ENCODE results near the gene LRRC37B.
"Not testable (repeated sequence)": the region's sequence is repeated elsewhere in the genome, so short reads cannot be mapped to it uniquely, and the experiment has no call there.

LRRC37B gene

DNA sequence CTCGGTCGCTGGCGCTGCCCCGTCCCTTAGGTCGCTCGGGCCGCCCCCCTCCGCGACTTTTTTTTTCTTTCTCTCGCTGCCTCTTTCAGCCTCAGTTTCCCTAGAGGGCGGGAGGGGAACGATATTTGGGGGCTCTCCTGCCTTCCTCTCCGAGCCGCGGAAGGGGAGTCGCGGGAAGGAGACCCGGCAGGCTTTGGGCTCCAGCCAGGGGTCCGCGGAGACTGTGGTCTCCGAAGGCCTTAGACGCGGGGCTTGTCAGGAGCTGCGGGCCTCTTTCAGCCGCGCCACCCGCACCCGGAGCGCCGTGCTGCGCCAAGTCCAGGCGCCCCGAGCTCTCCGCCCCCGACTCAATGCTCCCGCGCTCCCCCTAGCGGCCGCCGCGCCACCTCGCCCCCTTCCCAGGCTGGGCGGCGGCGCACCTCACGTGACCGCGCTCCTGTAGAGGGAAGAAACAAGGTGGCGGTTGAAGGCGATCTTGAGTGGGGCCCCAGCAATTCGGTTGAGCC is at the start of gene LRRC37B:
TSS of gene LRRC37B (plus strand) at position 427 of the 506 bp plus-strand sequence. CDS start 14,010 bp downstream, outside the sequence.
- DNase-seq, result peak; percentile 50 to 83

- DNase-seq, result not testable (repeated sequence)
Observed at GRCh38 chr17:31964131-31964530, 43.1 kb upstream of the LRRC37B start.

GRCh38 chr17:31967648-31968047 is 39.5 kb upstream of the LRRC37B start:
- no peak for DNase-seq

DNA sequence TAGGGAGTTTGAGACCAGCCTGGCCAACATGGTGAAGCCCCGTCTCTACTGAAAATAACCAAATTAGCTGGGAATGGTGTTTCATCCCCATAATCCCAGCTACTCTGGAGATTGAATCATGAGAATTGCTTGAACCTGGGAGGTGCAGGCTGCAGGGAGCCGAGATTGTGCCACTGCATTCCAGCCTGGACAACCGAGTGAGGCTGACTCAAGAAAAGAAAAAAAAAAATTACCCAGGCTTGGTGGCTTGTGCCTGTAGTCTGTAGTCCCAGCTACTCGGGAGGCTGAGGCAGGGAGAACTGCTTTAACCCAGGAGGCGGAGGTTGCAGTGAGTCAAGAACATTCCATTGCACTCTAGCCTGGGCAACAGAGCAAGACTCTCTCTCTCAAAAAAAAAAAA is 36.8 kb upstream of the LRRC37B start:
- DNase-seq, result not testable (repeated sequence)

DNA sequence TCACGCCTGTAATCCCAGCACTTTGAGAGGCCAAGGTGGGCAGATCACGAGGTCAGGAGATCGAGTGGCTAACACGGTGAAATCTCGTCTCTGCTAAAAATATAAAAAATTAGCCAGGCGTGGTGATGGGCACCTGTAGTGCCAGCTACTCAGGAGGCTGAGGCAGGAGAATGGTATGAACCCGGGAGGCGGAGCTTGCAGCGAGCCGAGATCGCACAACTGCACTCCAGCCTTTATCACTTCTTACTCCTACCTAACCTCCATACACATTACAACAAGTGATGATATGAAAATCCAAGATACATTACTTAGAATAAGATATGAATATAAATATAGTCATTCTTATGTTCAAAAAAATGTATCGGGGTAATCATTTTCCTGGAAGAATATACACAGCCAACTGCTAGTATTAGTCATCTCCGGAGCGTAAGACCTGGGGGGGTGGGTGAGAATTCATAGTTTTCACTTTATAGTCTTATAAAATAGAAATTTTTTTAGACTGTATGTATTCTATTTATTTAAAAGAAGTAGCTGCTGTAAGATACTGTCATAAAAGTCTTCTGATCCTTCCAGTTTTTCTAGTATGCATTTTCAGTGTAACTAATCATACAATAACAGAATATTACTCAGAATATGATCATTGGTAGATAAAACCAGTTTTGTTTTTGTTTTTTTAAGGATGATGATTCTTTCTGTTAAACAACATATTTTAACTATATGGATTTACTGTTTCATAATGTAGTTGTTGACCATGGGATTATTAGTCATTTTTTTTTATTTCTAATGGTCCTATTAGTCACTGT is 32.7 kb upstream of the LRRC37B start:
- not testable (repeated sequence) for DNase-seq

DNA sequence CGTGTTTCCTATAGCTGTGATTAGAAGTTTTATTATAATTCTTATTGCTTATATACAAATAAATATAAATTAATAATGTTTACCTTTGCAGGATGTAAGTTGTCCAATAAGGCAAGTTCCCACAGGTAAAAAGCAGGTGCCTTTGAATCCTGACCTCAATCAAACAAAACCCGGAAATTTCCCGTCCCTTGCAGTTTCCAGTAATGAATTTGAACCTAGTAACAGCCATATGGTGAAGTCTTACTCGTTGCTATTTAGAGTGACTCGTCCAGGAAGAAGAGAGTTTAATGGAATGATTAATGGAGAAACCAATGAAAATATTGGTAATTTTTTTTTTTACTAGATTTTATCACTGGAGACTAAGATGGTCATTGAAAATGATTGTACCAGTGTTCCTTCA is 31.8 kb upstream of the LRRC37B start:
- DNase-seq, result not testable (repeated sequence)

GRCh38 chr17:31991821-31992220 is 15.4 kb upstream of the LRRC37B start:
- DNase-seq, result not testable (repeated sequence)

- no peak for DNase-seq
Observed at GRCh38 chr17:31997005-31997404, 10.2 kb upstream of the LRRC37B start.

DNA sequence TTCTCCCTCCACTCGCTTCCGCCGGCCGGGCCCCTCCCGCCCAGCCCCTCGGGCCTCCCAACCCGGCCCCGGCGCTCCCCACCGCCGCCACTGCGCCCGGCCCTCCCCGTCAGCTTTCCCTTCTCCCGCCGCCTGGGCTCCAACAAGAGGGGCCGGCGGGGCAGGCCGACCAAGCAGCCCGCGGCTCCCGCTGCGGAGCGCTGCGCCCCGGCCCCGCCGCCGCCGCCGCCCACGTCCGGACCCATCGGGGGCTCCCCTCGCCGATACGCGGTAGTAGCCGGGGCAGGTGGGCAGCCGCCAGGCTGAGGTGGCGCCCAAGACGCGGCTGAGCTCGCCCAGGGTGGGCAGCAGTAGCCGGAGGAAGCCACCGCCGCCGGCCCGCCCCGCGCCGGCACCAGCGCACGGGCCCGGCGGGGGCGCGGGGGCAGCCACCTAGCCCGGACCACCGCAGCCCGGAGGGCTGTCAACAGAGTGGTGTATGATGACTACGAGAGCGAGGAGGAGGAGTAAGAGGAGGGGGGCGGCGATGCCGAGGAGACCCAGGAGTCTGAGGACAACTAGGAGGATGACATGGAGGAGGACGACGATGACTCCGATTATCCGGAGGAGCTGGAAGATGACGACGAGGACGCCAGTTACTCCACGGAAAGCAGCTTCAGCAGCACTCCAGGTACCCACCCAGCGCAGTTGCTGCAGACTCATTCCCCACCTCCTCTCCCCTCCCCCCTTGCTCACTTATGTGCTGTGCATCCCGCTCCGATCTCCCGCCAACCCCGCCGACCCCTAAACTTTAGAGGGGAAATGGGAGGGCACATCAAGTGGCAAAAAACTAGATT is 498 bp downstream of the LRRC37B start:
- DNase-seq, result no peak

DNA sequence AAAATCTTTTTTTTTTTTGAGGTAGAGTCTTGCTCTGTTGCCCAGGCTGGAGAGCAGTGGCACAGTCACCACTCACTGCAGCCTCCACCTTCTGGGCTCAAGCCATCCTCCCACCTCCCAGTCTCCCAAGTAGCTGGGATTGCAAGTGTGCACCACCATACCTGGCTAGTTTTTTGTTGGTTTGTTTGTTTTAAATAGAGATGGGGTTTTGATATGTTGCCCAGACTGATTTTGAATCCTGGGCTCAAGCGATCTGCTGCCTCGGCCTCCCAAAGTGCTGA is 2.0 kb downstream of the LRRC37B start:
- no peak for DNase-seq

DNA sequence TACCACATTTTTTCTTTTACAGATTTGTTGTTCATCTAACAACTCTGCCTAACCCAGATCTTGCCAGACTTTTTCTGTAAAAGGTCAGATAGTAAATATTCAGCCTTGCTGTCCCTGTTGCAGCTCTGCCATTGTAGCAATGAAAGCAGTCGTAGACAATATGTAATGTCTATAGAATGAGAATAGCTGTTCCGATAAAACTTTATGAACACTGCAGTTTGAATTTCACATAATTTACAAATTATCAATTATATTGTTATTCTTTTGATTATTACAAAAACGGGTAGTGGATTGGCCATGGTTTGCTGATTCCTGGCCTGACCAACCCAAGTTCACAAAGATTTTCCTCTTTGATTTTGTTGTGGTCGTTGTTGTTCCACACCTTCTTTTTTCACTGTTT is 2.9 kb downstream of the LRRC37B start:
- no peak for DNase-seq

DNA sequence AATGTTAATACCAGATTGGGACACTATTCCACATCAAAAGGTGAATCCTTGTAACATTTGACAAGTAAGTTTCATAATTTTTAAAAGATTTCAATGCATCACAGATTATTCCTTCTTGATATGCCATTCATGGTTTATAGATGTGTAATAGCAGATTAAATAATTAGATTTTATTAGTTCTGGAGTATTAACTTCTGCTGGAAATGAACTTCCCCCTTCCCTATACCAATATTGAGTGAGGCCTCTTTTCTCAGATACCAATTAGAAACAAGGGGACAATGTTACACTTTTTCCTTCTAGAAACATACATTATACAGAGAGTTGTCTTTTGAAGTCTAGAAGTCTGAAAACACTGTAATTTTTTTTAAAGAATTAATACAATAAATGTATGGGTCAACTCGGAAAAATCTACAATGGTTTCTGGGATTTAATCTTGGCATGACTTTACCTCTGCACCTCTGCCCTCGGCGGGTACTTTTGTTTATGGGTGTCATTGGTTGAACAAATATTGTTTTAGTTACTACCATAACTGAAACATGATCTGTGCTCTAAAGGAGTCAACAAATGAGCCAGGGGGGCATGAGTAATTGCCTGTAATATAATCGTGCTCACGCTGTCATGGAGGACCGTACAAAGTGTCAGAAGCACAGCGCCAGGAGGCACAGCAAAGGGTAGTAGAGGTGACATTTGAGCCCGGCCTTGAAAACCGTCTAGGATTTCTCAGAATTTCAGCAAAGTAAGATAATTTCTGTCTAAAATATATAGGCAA is 8.2 kb downstream of the LRRC37B start:
- no peak for DNase-seq

GRCh38 chr17:32016231-32016630 is 9.0 kb downstream of the LRRC37B start:
- no peak for DNase-seq

DNA sequence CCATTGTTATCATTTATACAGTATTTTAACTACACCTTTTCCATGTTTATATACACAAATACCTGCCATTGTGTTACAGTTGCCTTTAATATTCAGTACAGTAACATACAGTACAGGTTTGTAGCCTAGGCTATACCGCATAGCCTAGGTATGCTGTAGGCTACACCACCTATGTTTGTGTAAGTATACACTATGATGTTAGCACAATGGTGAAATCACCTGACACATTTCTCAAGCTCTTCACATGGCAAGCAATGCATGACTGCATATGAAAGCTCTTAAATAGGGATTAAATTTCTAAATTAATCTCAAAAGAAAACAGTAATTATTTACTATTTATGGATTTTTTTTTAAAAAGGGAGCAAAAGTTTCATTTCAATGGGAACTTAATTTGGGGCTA is 12.0 kb downstream of the LRRC37B start:
- no peak for DNase-seq

- no peak for DNase-seq
Observed at GRCh38 chr17:32020943-32021614, 13.9 kb downstream of the LRRC37B start.

- DNase-seq, result no peak
Observed at GRCh38 chr17:32021615-32021955, 14.4 kb downstream of the LRRC37B start.

- not testable (repeated sequence) for DNase-seq
Observed at GRCh38 chr17:32022554-32022953, 15.4 kb downstream of the LRRC37B start.

- not testable (repeated sequence) for DNase-seq
Observed at GRCh38 chr17:32027271-32027670, 20.1 kb downstream of the LRRC37B start.

DNA sequence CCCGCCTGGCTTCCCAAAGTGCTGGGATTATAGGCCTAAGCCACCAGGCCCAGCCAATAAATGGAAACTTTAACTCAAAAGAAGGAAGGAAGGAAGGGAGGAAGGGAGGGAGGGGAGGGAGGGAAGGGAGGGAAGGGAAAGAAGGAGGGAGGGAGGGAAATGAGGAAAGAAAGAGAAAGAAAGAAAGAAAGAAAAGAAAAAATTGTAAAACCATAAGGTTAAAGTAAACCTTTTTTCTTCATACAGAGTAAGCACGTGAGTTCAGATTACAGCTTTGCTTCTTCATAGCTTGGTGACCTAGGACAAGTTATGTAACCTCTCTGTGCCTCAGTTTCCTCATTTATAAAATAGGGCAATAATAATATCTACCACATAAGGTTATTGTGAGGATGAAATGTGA is 26.0 kb downstream of the LRRC37B start:
- DNase-seq, result no peak

GRCh38 chr17:32033812-32034211 is 26.6 kb downstream of the LRRC37B start:
- not testable (repeated sequence) for DNase-seq

DNA sequence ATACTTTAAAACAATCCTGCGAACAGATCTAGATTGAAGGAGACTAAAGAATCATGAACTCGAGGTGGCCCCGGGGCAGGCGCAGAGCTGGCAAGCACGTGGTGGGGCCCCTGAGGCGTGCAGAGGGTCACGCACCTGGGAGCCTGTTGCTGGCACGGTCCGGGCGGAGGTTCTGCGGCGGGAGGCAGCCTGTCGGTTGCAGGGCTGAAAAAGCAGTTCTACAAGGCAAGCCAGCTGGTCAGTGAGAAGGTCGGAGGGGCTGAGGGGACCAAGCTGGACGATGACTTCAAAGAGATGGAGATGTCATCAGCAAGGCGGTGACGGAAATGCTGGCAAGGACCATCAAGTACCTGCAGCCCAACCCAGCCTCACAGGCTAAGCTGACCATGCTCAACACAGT is 33.1 kb downstream of the LRRC37B start:
- not testable (repeated sequence) for DNase-seq

DNA sequence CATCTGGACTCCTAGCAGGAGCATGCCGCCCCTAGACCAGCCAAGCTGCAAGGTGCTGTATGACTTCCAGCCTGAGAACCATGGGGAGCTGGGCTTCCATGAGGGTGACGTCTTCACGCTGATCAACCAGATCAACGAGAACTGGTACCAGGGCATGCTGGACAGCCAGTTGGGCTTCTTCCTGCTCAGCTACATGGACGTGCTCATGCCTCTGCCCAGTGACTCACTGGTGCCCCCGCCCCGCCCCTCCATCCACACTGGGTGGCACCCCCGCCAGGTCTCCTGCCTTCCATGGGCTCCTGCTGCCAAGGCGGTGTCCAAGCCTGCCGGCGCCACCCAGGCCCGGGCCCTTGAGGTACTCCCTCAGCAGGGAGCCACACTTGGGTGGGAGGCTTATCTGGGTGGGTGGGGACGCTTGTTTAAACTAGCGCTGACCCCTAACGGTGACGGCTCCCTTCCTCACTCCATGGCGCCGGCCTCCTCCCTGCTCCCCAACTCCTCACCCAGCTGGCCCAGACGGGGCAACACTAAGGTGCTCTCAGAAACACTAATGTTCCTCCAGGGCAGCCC is 34.2 kb downstream of the LRRC37B start:
- not testable (repeated sequence) for DNase-seq

All from NCI-H446 (cell line).